Activated T-cell treated with anti-CD3 and anti-CD28 coated beads, Interleukin-2, amount 50 U/mL, for 24 hours (primary cell): ENCODE measurements around the gene OGFOD3.
"Not testable (repeated sequence)": the region's sequence is repeated elsewhere in the genome, so short reads cannot be mapped to it uniquely, and the experiment has no call there.

Experiments used
- DNase-seq: peaks from one replicate; pipeline ENCODE4 v3.0.0-alpha.2; 2020
- H3K27ac Mint-ChIP-seq: 2 replicates; pipeline ENCODE4 v1.8.0; 2020; ENCODE audit warnings: mild to moderate bottlenecking, mixed read lengths
- H3K27me3 Mint-ChIP-seq: 2 replicates; pipeline ENCODE4 v1.8.0; 2020; ENCODE audit warnings: mixed read lengths
- H3K36me3 Mint-ChIP-seq: 2 replicates; pipeline ENCODE4 v1.8.0; 2020; ENCODE audit warnings: low read depth, mixed read lengths
- H3K4me1 Mint-ChIP-seq: 2 replicates; pipeline ENCODE4 v1.8.0; 2020; ENCODE audit warnings: low read depth, mixed read lengths
- H3K4me3 Mint-ChIP-seq: 2 replicates; pipeline ENCODE4 v1.8.0; 2020; ENCODE audit warnings: mild to moderate bottlenecking, moderate library complexity, mixed read lengths
- H3K9me3 Mint-ChIP-seq: 2 replicates; pipeline ENCODE4 v1.8.0; 2020; ENCODE audit warnings: mixed read lengths

OGFOD3 gene

DNA sequence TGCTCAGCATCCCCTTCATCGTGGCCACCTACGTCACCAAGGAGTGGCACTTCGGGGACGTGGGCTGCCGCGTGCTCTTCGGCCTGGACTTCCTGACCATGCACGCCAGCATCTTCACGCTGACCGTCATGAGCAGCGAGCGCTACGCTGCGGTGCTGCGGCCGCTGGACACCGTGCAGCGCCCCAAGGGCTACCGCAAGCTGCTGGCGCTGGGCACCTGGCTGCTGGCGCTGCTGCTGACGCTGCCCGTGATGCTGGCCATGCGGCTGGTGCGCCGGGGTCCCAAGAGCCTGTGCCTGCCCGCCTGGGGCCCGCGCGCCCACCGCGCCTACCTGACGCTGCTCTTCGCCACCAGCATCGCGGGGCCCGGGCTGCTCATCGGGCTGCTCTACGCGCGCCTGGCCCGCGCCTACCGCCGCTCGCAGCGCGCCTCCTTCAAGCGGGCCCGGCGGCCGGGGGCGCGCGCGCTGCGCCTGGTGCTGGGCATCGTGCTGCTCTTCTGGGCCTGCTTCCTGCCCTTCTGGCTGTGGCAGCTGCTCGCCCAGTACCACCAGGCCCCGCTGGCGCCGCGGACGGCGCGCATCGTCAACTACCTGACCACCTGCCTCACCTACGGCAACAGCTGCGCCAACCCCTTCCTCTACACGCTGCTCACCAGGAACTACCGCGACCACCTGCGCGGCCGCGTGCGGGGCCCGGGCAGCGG is 43.6 kb downstream of the OGFOD3 start:
- Mint-ChIP-seq H3K9me3 (no peaks in the 10 kb centered on the region), H3K27ac (no peak overlapping the region), H3K27me3 (peaks cover 50% of the 10 kb centered on the region), H3K4me3 (no peak overlapping the region), H3K4me1 (peaks cover 16% of the 10 kb centered on the region), H3K36me3 (no peaks in the 10 kb centered on the region)
- DNase-seq, result no peak

DNA sequence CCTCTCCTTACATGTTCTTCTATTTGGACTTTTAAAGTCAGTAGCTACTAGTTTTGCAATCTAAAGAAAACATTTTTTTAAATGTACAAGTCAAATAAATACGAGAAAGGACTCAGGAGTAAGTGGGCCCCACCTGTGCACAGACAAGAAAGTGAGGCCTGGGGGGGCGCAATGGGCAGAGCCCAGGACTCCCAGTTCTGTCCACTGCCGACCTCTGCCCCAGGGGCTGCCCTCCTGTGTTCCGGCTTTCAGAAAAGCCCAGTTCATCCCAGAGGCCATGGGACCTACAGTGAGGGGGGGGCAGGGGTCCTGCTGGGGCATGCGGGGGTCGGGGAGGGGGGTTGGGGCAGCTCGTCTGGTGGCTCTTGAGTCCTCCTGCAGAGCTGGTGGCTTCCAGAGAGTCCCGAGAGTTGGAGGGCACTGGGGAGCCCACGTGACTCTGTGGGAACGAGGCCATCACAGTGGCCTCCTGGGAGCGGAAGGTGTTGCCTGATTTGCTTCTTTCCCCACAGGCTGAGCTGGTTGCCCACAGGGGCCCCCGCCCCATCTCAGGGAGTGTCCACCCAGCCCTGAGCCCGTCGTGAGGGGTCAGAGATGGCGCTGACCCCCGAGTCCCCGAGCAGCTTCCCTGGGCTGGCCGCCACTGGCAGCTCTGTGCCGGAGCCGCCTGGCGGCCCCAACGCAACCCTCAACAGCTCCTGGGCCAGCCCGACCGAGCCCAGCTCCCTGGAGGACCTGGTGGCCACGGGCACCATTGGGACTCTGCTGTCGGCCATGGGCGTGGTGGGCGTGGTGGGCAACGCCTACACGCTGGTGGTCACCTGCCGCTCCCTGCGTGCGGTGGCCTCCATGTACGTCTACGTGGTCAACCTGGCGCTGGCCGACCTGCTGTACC is 44.4 kb downstream of the OGFOD3 start:
- H3K36me3 Mint-ChIP-seq, result no peaks in the 10 kb centered on the region
- H3K27me3 Mint-ChIP-seq, result peaks cover 52% of the 10 kb centered on the region
- H3K27ac Mint-ChIP-seq, result no peak overlapping the region
- H3K4me1 Mint-ChIP-seq, result peaks cover 16% of the 10 kb centered on the region
- no peak overlapping the region for H3K4me3 Mint-ChIP-seq
- DNase-seq, result no peak
- H3K9me3 Mint-ChIP-seq, result no peaks in the 10 kb centered on the region

DNA sequence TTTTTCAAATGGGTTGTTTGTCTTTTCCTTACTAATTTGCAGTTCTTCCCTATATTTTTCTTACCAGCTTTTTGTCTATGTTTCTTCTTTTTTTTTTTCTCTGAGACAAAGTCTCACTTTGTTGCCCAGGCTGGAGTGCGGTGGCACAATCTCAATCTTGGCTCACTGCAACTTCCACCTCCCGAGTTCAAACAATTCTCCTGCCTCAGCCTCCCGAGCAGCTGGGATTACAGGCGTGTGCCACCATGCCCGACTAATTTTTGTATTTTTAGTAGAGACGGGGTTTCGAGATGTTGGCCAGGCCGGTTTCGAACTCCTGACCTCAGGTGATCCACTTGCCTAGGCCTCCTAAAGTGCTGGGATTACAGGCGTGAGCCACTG is 45.3 kb downstream of the OGFOD3 start:
- H3K4me3 Mint-ChIP-seq, result not testable (repeated sequence)
- H3K27me3 Mint-ChIP-seq, result peaks cover 51% of the 10 kb centered on the region

DNA sequence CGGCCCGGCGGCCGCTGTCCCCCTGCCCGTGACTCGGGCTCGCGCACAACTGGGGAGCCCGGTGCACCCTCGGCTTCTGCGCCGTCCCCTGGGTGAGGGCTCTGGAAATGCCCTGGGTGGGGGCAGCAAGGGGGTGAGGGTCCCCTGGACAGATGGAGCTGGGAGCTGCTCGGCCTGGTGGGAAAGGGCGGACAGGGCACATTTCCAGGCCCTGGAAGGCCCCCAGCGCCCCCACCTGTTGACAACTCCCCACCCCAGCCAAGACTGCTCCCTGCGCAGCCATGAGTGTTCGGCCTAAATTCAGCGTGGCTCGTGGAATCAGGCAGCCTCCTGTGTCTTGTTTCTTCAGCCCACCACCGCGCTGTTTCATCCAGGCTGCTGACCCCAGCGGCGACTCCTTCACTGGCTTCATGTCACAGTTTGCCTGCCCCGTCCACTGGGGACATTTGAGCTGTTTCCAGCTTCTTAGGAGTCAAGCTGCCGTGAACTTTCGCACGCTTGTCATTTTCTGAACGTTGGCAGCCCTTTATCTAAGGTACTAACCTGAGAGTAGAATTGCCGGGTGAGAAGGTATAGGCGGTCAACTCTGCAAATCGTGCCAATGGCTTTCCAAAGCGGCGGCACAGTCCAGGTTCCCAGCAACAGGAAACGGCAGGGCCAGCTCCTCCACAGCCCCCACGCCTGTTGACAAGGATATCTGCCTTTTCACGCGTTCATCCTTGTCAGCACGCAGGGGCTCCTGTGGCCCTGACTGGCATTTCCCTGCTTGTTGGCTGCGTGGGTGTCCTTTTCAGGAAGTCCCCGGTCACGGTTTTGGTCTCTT is 45.9 kb downstream of the OGFOD3 start:
- DNase-seq, result no peak
- Mint-ChIP-seq H3K27me3 (peaks cover 52% of the 10 kb centered on the region), H3K36me3 (no peaks in the 10 kb centered on the region), H3K9me3 (no peaks in the 10 kb centered on the region), H3K4me3 (no peak overlapping the region), H3K27ac (no peak overlapping the region), H3K4me1 (peaks cover 16% of the 10 kb centered on the region)

More for the DNA sequence above, 45.3 kb downstream of the OGFOD3 start:
- not testable (repeated sequence) for H3K36me3 Mint-ChIP-seq, H3K9me3 Mint-ChIP-seq, DNase-seq, H3K27ac Mint-ChIP-seq
- peaks cover 16% of the 10 kb centered on the region for H3K4me1 Mint-ChIP-seq

DNA sequence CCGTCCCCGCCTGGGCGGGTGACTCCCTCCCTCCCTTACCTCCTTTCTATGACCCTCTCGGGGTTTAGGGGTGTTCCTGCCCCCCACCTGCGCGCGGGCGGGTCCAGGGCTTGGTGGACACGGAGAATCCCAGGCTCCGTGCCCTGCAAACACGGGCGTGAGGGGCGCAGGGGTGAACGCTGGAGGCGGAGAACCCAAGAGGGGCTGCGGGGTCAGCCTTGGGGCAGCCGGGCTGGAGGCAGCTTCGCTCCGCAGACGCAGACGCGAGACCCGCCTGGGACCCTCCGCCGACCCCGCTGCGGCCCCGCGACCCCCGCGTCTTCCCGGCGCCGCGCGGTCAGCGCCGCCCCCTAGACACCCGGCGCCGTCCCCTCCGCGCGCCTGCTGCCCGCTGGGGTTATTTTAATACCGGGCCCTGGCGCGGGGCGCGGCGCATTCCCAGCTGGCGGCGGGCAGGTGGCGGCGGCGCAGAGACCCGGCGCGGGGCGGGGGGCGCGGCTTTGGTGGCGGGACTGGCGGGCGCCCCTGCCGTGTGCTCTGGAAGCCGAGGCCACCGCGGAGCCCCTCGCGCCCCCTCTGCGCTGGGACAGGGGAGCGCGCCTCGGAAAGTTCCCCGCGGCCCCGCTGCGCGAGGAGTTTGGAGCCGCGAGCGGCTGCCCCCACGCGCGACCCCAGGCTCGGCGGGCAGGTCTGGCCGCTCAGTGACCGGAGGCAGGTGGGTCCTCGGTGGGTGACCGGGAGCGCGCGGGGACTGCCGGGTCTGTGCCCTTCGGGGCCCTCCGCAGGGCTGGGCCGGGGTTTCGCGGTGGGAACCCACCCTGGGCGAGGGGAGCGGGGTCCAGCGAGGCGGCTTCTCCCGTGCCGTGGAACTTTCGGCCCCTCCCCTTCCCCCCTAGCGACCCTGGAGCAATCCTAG is 46.8 kb downstream of the OGFOD3 start, which contains the start of gene UTS2R:
Gene UTS2R, plus strand, starts transcription at position 433 of the 916 bp plus-strand sequence. CDS start 2,560 bp downstream, outside the sequence.
- H3K4me3 Mint-ChIP-seq, result peak within 1 kb of the TSS; percentile 57
- no peaks in the 10 kb centered on the region for H3K9me3 Mint-ChIP-seq
- no peak for DNase-seq
- H3K27me3 Mint-ChIP-seq, result peaks cover 49% of the 10 kb centered on the region
- H3K36me3 Mint-ChIP-seq, result no peaks in the 10 kb centered on the region
- peaks cover 16% of the 10 kb centered on the region for H3K4me1 Mint-ChIP-seq
- H3K27ac Mint-ChIP-seq, result no peak within 1 kb of the TSS

DNA sequence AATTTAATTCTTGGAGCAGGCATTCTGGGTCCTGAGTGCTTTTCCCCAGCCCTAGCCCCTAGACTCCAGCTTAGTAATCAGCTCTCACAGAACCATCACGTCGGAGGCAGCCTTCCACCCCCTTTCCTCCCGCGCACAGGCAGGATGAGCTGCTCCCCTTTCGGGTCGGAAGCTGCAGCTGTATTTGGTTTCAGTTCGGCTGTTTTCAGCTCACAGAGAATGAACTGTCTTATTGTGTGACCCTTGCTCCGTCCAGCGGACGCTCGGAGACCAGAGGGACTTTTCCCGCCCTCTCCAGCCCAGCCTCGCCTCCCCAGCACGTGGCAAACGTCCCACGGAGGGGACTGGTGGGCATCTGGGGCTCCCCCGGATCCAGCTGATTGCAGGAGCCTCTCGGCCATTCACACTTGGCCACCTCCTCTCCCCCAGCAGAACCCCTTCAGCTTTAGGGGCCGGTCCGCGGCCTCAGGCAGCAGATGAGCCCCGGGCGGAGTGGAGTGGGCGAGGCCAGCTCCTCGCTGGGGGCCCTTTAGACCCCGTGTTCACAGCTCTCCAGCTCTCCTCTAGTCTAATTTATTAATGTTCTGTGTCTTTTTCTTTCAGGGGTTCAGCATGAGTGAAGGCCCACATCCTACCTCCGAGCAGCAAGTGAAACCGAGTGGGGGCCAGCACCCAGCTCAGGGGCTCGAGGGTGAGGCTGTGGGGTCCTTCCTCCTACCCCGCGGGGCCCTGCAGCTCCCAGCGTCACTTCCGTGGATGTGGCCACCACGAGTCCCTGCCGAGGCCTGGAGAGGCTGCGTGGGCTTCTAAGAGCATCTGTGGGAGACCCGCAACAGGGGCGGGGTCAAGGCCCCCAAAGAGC is 47.7 kb downstream of the OGFOD3 start:
- Mint-ChIP-seq H3K36me3 (no peaks in the 10 kb centered on the region), H3K9me3 (no peaks in the 10 kb centered on the region), H3K27ac (no peak overlapping the region), H3K4me3 (peak overlapping the region; percentile 57), H3K4me1 (peaks cover 16% of the 10 kb centered on the region), H3K27me3 (peaks cover 42% of the 10 kb centered on the region)
- DNase-seq, result peak; percentile 48

DNA sequence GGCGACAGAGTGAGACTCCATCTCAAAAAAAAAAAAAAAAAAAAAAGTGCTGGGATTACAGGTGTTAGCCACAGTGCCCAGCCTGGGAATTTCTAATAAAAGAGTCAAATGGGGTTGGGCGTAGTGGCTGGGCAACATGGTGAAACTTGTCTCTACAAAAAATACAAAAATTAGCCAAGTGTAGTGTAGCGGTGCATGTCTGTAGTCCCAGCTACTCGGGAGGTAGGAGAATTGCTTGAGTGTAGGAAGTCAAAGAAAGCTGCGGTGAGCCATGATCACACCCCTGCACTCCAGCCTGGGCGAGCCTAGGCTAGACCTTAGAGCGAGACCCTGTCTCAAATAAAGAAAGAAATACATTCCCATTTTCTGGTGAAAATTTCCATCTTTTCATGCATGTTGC is 49.2 kb downstream of the OGFOD3 start:
- peaks cover 16% of the 10 kb centered on the region for H3K4me1 Mint-ChIP-seq
- no peak overlapping the region for H3K27ac Mint-ChIP-seq
- peaks cover 36% of the 10 kb centered on the region for H3K27me3 Mint-ChIP-seq
- no peaks in the 10 kb centered on the region for H3K9me3 Mint-ChIP-seq
- H3K36me3 Mint-ChIP-seq, result no peaks in the 10 kb centered on the region
- H3K4me3 Mint-ChIP-seq, result no peak overlapping the region
- no peak for DNase-seq

DNA sequence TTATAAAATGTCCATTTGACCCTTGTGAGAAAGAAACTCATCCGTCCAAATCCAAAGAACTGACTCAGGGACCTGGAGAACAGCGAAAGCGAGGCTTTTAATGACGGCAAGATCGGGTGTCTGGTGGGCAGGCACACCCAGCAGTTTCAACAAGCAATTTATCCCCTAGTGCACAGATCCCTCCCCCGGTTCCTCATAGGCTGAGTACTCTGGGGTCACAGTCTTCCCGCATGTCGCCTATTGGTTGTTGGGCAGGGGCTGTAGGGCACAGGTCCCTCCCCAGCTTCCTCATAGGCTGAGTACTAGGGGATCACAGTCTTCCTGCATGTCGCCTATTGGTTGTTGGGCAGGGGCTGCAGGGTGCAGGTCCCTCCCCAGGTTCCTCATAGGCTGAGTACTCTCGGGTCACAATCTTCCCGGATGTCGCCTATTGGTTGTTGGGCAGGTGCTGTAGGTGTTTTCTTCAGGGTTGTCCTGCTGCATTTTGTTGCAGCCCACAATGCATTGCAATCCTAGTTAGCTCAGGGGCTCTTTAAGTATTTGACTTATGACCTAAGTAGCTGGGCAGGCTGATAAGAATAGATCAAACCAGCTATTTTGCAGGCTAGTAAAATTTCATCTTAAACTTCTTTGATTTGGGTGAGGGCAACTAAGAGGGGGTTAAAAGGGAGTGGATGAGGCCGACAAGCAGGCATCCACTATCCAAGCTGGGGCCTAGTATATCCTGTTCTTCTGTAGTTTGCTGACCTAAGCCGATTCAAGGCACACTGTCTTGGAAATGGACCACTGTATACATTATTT is 50.5 kb downstream of the OGFOD3 start:
- H3K4me1 Mint-ChIP-seq, result peaks cover 15% of the 10 kb centered on the region
- H3K9me3 Mint-ChIP-seq, result no peaks in the 10 kb centered on the region
- no peak overlapping the region for H3K27ac Mint-ChIP-seq
- peaks cover 28% of the 10 kb centered on the region for H3K27me3 Mint-ChIP-seq
- H3K4me3 Mint-ChIP-seq, result no peak overlapping the region
- DNase-seq, result no peak
- no peaks in the 10 kb centered on the region for H3K36me3 Mint-ChIP-seq

DNA sequence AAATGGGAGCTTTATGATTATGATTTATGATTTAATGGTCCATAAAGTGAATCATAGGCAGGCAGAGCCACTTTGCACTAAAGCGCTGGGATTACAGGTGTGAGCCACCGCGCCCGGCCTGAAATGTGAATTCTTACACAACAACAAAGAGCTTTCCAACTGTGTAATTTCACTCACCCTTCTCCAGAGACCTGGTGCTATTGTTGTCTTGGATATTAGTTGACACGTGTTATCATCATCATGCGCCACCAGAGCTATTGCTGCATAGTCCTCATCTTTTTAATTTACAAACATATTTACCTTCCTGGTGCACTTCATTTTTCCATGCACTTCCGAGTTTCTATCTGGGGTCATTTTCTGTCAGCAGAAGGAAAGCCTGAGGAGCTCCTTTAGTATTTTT is 51.6 kb downstream of the OGFOD3 start:
- H3K4me3 Mint-ChIP-seq, result no peak overlapping the region
- H3K36me3 Mint-ChIP-seq, result no peaks in the 10 kb centered on the region

DNA sequence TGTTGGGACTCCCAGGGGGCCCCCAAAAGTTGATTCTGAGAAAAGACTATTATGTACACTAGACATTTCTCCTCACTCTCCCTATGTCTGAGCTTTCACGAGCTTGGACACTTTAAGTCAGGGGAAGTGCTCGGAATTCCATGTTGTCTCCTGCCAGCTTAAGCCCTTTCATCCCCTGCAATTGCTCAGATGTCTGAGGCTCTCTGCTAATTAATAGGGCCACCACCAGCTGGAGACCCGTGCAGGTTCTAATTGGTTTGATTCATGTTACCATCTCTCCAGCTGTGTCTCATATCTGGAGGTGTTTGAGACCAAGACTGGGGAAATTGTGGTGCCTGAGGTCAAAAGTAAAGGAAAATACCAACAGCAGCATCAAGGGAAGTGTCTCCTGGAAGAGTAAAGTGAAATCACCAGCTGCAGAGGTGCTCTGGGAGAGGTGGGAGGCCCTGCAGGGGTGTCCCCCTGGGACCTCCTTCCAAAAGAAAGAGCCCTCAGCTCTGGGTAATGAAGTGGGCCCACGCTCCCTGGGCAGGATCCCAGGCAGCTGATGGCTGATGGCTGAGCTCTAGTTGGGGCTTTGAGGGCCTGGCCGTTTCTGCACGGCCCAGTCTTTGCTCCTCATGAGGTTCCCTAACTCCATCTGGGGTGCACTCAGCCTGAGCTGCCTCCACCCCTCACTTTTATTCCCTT is 52.6 kb downstream of the OGFOD3 start:
- H3K4me3 Mint-ChIP-seq, result no peak overlapping the region
- no peak overlapping the region for H3K27ac Mint-ChIP-seq
- no peak for DNase-seq
- H3K27me3 Mint-ChIP-seq, result peaks cover 15% of the 10 kb centered on the region
- H3K4me1 Mint-ChIP-seq, result peaks cover 5% of the 10 kb centered on the region
- H3K36me3 Mint-ChIP-seq, result no peaks in the 10 kb centered on the region
- H3K9me3 Mint-ChIP-seq, result no peaks in the 10 kb centered on the region

More for the DNA sequence above, 51.6 kb downstream of the OGFOD3 start:
- H3K4me1 Mint-ChIP-seq, result peaks cover 10% of the 10 kb centered on the region
- DNase-seq, result no peak
- H3K9me3 Mint-ChIP-seq, result no peaks in the 10 kb centered on the region
- H3K27ac Mint-ChIP-seq, result no peak overlapping the region
- peaks cover 21% of the 10 kb centered on the region for H3K27me3 Mint-ChIP-seq

DNA sequence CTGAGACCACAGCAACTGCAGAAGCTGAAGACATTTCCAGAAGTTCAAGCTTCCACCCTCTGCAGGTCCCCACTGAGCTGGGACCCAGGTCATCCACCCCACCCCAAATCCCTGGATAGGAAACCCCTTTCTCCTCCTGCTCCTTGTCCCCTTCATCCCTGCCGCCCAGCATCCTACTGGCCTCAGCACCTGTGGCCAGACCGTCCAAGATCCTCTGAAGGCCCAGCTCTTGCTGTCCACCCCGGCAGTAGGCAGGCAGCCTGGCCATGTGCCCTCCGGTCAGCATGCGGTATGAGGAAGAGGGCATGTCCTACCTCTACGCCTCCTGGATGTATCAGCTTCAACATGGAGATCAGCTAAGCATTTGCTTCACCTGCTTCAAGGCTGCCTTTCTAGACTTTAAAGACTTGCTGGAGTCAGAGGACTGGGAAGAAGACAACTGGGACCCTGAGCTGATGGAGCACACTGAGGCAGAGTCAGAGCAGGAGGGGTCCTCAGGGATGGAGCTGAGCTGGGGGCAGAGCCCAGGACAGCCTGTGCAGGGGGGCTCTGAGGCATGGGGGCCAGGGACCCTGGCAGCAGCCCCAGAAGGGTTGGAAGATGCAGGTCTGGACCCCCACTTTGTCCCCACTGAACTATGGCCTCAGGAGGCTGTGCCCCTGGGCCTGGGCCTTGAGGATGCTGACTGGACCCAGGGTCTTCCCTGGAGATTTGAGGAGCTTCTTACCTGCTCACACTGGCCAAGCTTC is 56.3 kb downstream of the OGFOD3 start:
- DNase-seq, result no peak
- H3K27ac Mint-ChIP-seq, result peak overlapping the region; percentile 41
- peaks cover 3% of the 10 kb centered on the region for H3K9me3 Mint-ChIP-seq
- peaks cover 6% of the 10 kb centered on the region for H3K27me3 Mint-ChIP-seq
- H3K4me3 Mint-ChIP-seq, result no peak overlapping the region
- peaks cover 7% of the 10 kb centered on the region for H3K4me1 Mint-ChIP-seq
- no peaks in the 10 kb centered on the region for H3K36me3 Mint-ChIP-seq
